Measurements from ENCODE around the gene MIPOL1.

DNA sequence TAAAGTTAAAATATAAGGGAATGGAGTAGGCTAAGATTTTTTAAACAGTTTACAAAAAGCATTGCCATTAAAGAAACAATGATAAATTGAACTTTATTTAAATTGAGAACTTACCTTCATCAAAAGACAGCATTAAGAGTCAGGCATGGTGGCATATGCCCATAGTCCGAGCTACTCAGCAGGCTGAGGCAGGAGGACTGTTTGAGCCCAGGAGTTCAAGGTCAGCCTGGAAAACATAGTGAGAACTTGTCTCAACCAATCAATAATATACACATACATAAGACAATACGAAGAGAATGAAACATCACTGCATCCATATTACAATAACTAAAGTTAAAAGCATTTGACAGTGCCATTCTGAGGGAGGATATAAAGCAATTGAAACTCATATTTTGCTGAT, 299.7 kb downstream of the MIPOL1 start:
- TF ChIP-seq, protein P1, sequence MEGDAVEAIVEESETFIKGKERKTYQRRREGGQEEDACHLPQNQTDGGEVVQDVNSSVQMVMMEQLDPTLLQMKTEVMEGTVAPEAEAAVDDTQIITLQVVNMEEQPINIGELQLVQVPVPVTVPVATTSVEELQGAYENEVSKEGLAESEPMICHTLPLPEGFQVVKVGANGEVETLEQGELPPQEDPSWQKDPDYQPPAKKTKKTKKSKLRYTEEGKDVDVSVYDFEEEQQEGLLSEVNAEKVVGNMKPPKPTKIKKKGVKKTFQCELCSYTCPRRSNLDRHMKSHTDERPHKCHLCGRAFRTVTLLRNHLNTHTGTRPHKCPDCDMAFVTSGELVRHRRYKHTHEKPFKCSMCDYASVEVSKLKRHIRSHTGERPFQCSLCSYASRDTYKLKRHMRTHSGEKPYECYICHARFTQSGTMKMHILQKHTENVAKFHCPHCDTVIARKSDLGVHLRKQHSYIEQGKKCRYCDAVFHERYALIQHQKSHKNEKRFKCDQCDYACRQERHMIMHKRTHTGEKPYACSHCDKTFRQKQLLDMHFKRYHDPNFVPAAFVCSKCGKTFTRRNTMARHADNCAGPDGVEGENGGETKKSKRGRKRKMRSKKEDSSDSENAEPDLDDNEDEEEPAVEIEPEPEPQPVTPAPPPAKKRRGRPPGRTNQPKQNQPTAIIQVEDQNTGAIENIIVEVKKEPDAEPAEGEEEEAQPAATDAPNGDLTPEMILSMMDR (conservative IDR thresholded peaks at IDR 0.05; ENCODE audit: low read length): no peak
- TF ChIP-seq EZH2phosphoT487 (IDR thresholded peaks at IDR 0.05; ENCODE audit: borderline replicate concordance): no peak
